ENCODE results near the gene RXFP4.

DNA sequence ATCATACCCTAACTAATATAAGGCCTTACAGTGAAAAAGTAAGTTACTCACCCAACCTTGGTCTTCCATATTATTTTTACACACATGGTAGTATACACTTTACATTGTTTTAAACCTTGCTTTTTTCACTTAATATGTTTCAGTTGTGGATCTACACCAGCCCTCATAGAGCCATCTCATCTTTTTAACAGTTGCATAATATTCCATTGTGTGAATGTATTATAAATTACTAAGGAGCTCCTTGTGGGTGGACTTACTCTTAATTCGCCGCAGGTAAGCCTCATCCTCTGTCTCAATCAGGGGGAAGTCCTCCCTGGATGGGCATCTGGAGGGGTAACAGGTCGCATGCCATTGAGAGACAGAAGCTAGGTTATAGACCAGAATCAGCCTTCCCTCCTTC lies 13.2 kb downstream of the RXFP4 start:
- TF ChIP-seq, protein P1, sequence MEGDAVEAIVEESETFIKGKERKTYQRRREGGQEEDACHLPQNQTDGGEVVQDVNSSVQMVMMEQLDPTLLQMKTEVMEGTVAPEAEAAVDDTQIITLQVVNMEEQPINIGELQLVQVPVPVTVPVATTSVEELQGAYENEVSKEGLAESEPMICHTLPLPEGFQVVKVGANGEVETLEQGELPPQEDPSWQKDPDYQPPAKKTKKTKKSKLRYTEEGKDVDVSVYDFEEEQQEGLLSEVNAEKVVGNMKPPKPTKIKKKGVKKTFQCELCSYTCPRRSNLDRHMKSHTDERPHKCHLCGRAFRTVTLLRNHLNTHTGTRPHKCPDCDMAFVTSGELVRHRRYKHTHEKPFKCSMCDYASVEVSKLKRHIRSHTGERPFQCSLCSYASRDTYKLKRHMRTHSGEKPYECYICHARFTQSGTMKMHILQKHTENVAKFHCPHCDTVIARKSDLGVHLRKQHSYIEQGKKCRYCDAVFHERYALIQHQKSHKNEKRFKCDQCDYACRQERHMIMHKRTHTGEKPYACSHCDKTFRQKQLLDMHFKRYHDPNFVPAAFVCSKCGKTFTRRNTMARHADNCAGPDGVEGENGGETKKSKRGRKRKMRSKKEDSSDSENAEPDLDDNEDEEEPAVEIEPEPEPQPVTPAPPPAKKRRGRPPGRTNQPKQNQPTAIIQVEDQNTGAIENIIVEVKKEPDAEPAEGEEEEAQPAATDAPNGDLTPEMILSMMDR (IDR thresholded peaks at IDR 0.05): no peak
- TF ChIP-seq, protein P2, sequence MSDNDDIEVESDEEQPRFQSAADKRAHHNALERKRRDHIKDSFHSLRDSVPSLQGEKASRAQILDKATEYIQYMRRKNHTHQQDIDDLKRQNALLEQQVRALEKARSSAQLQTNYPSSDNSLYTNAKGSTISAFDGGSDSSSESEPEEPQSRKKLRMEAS (IDR thresholded peaks at IDR 0.05; ENCODE audit: low read depth): no peak
- TF ChIP-seq, protein P3, sequence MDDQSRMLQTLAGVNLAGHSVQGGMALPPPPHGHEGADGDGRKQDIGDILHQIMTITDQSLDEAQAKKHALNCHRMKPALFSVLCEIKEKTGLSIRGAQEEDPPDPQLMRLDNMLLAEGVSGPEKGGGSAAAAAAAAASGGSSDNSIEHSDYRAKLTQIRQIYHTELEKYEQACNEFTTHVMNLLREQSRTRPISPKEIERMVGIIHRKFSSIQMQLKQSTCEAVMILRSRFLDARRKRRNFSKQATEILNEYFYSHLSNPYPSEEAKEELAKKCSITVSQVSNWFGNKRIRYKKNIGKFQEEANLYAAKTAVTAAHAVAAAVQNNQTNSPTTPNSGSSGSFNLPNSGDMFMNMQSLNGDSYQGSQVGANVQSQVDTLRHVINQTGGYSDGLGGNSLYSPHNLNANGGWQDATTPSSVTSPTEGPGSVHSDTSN (IDR thresholded peaks at IDR 0.05): no peak
- TF ChIP-seq TEAD4 (IDR thresholded peaks at IDR 0.05; ENCODE audit: borderline replicate concordance, insufficient read depth) (no peak), MEF2A (IDR thresholded peaks at IDR 0.05; ENCODE audit: borderline replicate concordance, low read depth) (no peak), MXI1 (IDR thresholded peaks at IDR 0.05; ENCODE audit: low read depth, low read length) (no peak), TAF1 (IDR thresholded peaks at IDR 0.05; ENCODE audit: borderline replicate concordance, low read depth, low read length) (no peak)
